Heart left ventricle (tissue), 16 donors: Measurements from ENCODE around the gene TMEM135. TPM values are rescaled to one million over a fixed set of nuclear protein-coding genes. Genes with fewer than 3 reads are reported as not detected.

Source experiments
- ATAC-seq, 4 donors: fragments of 200-7000 bp; cut with Tn5 transposase; one replicate each; pipeline ENCODE4 v1.9.1; 2020 to 2022; ENCODE audit warnings: moderate library complexity in 4 of 4, mild to moderate bottlenecking in 3 of 4, moderate number of reproducible peaks in 1 of 4
- DNase-seq, 5 donors: peaks; one replicate each; pipeline ENCODE4 v3.0.0-alpha.2; 2020
- H3K27ac ChIP-seq, 12 donors: fragments of 200-600 bp; sonication (generic) in 4 of 12; one replicate each; pipeline versions ENCODE4 v1.5.0 to v1.8.0; 2016 to 2022; ENCODE audit warnings: mild to moderate bottlenecking in 2 of 12
- H3K27me3 ChIP-seq, 9 donors: fragments of 200-600 bp; sonication (generic) in 2 of 9; one replicate each; pipeline versions ENCODE4 v1.5.1 to v1.8.0; 2016 to 2022; ENCODE audit warnings: mild to moderate bottlenecking in 3 of 9
- H3K36me3 ChIP-seq, 9 donors: fragments of 200-600 bp; sonication (generic) in 2 of 9; one replicate each; pipeline versions ENCODE4 v1.5.0 to v1.8.0; 2018 to 2022; ENCODE audit warnings: mild to moderate bottlenecking in 2 of 9
- H3K4me1 ChIP-seq, 12 donors: fragments of 200-600 bp; sonication (generic) in 4 of 12; one replicate each; pipeline versions ENCODE4 v1.5.0 to v1.8.0; 2016 to 2022; ENCODE audit warnings: mild to moderate bottlenecking in 3 of 12
- H3K4me3 ChIP-seq, 12 donors: fragments of 200-600 bp; sonication (generic) in 4 of 12; one replicate each; pipeline versions ENCODE4 v1.5.0 to v1.8.0; 2017 to 2022; ENCODE audit warnings: mild to moderate bottlenecking in 9 of 12, moderate library complexity in 4 of 12
- H3K9me3 ChIP-seq, 12 donors: fragments of 200-600 bp; sonication (generic) in 4 of 12; one replicate each; pipeline versions ENCODE4 v1.5.0 to v1.8.0; 2016 to 2022; ENCODE audit warnings: mild to moderate bottlenecking in 1 of 12
- POLR2A ChIP-seq, 2 donors: fragments of 450-650 bp; IDR thresholded peaks; one replicate each; pipeline ENCODE4 v1.6.1; 2017; ENCODE audit warnings: antibody characterized with exemption in 2 of 2, mild to moderate bottlenecking in 2 of 2, moderate library complexity in 2 of 2
- WGBS, 4 donors: extraction: QIAGEN DNeasy Blood & Tissue Kit in 2 of 4; methylation state at CpG; one replicate each; pipeline versions ENCODE4 v1.1.5 to v1.1.7; 2013 to 2018; 5-methylcytosine and 5-hydroxymethylcytosine counted together
- intact Hi-C, 10 donors: fragments of 100-400 bp; cut with DNase I; formaldehyde crosslinking; loops; one replicate each; pipeline versions ENCODE4 v1.11.1 to v1.14.2; 2022
- polyA plus RNA-seq, 2 donors: library from polyadenylated mRNA; stranded (reverse); fragments of 200-250 nt; gene quantifications; one replicate each; pipeline ENCODE4 v1.2.3, GENCODE V29; 2013
- total RNA-seq, 9 donors: library from RNA; depleted of rRNA in 2 of 9; stranded (reverse); fragments of >200 nt in 2 of 9; fragmentation: NEBNext Ultra II Directional in 3 of 9; extraction: Animal tissue kit (Norgen Biotek cat#: 25700) in 3 of 9; gene quantifications; one replicate each; pipeline versions ENCODE4 v1.1.0 to v1.2.4, GENCODE V29; 2016 to 2023
- TF ChIP-seq, protein P1 (sequence below), 12 donors: fragments of 200-600 bp; sonication (generic) in 4 of 12; IDR thresholded peaks; one replicate each; pipeline versions ENCODE4 v1.5.0 to v1.8.0; 2018 to 2022; ENCODE audit warnings: antibody characterized with exemption in 12 of 12, mild to moderate bottlenecking in 5 of 12
- donor health status: ischemic (EF 13 %, LVEDD 7.1; RV severe dilation, severe dysfunction).
- donor health status: healthy with polysubstance abuse.
- donor health status: DM: no; HTN: yes; CAD: no.
- donor health status: DM: no; HTN: no; CAD: no.
- donor health status: ischemic (EF 25% LVEDD 6.9; RV normal size, moderate dysfunction).
- donor health status: ischemic (EF 25% LVEDD 5.7; RV mildly dilated, moderate dysfunction).
- donor health status: healthy.
- donor health status: DM: yes; HTN: yes; CAD: no.
- donor health status: ischemic (EF 35%, LVEDD 5.7; RV mildly dilated, moderate dysfunction).
- donor health status: nonischemic (EF 11% LVEDD 7.7; RV severe dilation, severe dysfunction).
- donor health status: DM: yes; HTN: yes; CAD: no.
- donor health status: PGD.
- donor health status: ischemic (EF 29% LVEDD 5.4; RV normal size, mild dysfunction).
- donor health status: nonischemic (EF 23%, LVEDD 6.1; RV moderate dilation, normal function).

Gene TMEM135
- total and polyA plus RNA-seq, 11 donors, result 3.9 to 22.7 (median 14.7) TPM

DNA sequence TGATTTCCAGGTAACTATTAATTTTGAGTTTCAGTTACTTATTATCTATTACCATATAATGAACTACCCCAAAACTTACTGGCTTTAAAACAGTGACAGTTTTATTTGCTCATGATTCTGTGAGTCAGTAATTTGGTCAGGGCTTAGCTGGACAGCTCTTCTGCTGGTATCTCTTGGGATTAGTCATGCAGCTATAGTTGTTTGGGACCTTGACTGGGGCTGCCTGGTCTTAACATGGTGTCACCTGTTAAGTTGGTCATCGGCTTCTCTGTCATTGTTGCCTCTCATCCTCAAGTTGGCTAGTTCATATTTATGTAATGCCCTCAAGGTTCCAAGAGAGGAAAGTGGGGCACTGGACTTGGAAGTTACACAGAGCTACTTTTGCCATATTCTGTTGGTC, 177.5 kb downstream of the TMEM135 start:
- H3K36me3 ChIP-seq, result no peaks in the 10 kb centered on the region
- H3K9me3 ChIP-seq, result peaks cover 0 to 8% (median 0%) of the 10 kb centered on the region in 12 donors
- H3K4me3 ChIP-seq, result no peak overlapping the region
- TF ChIP-seq, protein P1, sequence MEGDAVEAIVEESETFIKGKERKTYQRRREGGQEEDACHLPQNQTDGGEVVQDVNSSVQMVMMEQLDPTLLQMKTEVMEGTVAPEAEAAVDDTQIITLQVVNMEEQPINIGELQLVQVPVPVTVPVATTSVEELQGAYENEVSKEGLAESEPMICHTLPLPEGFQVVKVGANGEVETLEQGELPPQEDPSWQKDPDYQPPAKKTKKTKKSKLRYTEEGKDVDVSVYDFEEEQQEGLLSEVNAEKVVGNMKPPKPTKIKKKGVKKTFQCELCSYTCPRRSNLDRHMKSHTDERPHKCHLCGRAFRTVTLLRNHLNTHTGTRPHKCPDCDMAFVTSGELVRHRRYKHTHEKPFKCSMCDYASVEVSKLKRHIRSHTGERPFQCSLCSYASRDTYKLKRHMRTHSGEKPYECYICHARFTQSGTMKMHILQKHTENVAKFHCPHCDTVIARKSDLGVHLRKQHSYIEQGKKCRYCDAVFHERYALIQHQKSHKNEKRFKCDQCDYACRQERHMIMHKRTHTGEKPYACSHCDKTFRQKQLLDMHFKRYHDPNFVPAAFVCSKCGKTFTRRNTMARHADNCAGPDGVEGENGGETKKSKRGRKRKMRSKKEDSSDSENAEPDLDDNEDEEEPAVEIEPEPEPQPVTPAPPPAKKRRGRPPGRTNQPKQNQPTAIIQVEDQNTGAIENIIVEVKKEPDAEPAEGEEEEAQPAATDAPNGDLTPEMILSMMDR (IDR thresholded peaks at IDR 0.05), result no peak
- no peak for TF ChIP-seq POLR2A (IDR thresholded peaks at IDR 0.05)
- ATAC-seq (no peak), DNase-seq (no peak)
- H3K27me3 ChIP-seq, result no peaks in the 10 kb centered on the region
- peaks cover 0 to 4% (median 0%) of the 10 kb centered on the region in 12 donors for H3K4me1 ChIP-seq
- 92 to 100% (median 97%) methylated on average over 1 of the region's 1 CpG for WGBS, 4 donors
- intact Hi-C loops, result no loop called here
- no peak overlapping the region for H3K27ac ChIP-seq

DNA sequence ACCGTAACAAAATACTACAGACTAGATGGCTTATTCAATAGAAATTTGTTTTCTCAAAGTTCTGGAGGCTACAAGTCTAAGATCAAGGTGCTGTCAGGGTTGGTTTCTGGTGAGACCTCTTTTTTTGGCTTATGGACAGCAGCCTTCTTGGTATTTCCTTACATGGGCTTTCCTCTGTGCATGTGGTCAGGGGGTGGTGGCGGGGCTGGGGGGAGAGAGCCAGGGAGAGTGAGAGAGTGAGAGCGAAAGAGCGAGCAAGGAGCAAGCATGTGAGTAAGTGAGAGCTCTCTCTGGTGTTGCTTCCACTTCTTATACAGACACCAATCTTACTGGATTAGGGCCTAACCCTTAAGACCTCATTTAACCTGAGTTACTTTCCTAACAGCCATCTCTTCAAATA, 181.5 kb downstream of the TMEM135 start:
- WGBS, 4 donors, result 77 to 92% (median 90%) methylated on average over 4 of the region's 4 CpGs
- H3K27ac ChIP-seq, result no peak overlapping the region
- peaks cover 0 to 8% (median 0%) of the 10 kb centered on the region in 12 donors for H3K4me1 ChIP-seq
- DNase-seq (no peak), ATAC-seq (no peak)
- H3K4me3 ChIP-seq, result no peak overlapping the region
- H3K9me3 ChIP-seq, result peaks cover 0 to 8% (median 0%) of the 10 kb centered on the region in 12 donors
- H3K36me3 ChIP-seq, result no peaks in the 10 kb centered on the region
- TF ChIP-seq, protein P1 (IDR thresholded peaks at IDR 0.05), result no peak
- TF ChIP-seq POLR2A (IDR thresholded peaks at IDR 0.05), result no peak
- H3K27me3 ChIP-seq, result no peaks in the 10 kb centered on the region
- intact Hi-C loops, result no loop called here

DNA sequence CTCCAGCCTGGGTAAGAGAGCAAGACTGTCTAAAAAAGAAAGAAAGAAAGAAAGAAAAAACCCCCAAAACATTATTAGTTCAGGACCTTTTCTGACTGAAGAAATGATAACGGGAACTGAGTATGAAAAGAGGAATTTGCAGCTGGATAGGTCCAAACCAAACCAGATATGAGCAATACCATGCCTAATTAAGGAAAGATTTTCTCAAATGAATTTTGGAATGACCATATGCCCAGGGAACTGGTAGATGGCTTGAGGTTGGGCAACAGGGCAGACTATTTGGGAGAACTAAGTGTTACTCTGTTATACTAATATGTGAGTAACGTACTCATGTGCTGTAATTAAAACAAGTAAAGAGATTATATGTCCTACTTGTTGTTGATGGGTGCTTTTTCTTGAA, 186.1 kb downstream of the TMEM135 start:
- no peak for ATAC-seq
- H3K27ac ChIP-seq, result no peak overlapping the region

DNA sequence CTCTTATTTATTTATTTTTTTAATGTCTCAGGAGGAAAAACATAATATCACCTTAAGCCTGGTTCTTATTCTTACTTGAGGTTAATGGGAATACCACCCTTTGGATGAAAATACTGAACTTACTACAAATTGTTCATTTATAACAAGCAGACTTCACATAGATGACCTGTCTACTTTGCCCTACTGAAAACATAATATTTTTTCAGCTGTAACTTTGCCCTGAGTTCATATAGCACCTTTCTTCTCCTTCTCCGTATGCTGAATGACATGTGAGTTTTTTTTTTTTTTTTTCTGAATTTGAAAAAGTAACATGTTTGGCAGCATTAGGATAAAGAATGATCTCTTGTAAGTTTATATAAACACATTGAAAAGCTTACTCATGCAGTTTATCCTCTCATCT, 186.8 kb downstream of the TMEM135 start:
- no peaks in the 10 kb centered on the region for H3K9me3 ChIP-seq
- intact Hi-C loops, result no loop called here
- H3K27ac ChIP-seq, result no peak overlapping the region
- TF ChIP-seq POLR2A (IDR thresholded peaks at IDR 0.05), result no peak
- TF ChIP-seq, protein P1 (IDR thresholded peaks at IDR 0.05), result no peak
- no peaks in the 10 kb centered on the region for H3K36me3 ChIP-seq
- ATAC-seq, result no peak
- no peak for DNase-seq
- whole genome bisulfite sequencing, 4 donors, result 76 to 86% (median 82%) methylated on average over 1 of the region's 1 CpG
- H3K4me3 ChIP-seq, result no peak overlapping the region
- peaks cover 0 to 8% (median 0%) of the 10 kb centered on the region in 12 donors for H3K4me1 ChIP-seq
- no peaks in the 10 kb centered on the region for H3K27me3 ChIP-seq

More for the DNA sequence above, 186.1 kb downstream of the TMEM135 start:
- Histone ChIP-seq H3K4me3 (no peak overlapping the region), H3K4me1 (peaks cover 0 to 8% (median 0%) of the 10 kb centered on the region in 12 donors), H3K9me3 (no peaks in the 10 kb centered on the region), H3K36me3 (no peaks in the 10 kb centered on the region), H3K27me3 (no peaks in the 10 kb centered on the region)
- no peak for TF ChIP-seq POLR2A (IDR thresholded peaks at IDR 0.05)
- TF ChIP-seq, protein P1 (IDR thresholded peaks at IDR 0.05), result no peak
- WGBS, 4 donors, result 93 to 99% (median 97%) methylated on average over 2 of the region's 2 CpGs
- intact Hi-C loops, result no loop called here
- no peak for DNase-seq
